GM12892 (cell line): ENCODE measurements around the gene ZNF91.

Source experiments
- POLR2A ChIP-seq: IDR thresholded peaks from 2 replicates; pipeline ENCODE4 v1.6.1; 2011; ENCODE audit warnings: low read depth, low read length, control low read depth
- POLR2AphosphoS5 ChIP-seq: IDR thresholded peaks from 2 replicates; pipeline ENCODE4 v1.6.1; 2011; ENCODE audit warnings: low read depth, low read length, control low read depth
- TAF1 ChIP-seq: IDR thresholded peaks from 2 replicates; pipeline ENCODE4 v1.6.1; 2011; ENCODE audit warnings: low read depth, mild to moderate bottlenecking, control low read depth, low read length, borderline replicate concordance

DNA sequence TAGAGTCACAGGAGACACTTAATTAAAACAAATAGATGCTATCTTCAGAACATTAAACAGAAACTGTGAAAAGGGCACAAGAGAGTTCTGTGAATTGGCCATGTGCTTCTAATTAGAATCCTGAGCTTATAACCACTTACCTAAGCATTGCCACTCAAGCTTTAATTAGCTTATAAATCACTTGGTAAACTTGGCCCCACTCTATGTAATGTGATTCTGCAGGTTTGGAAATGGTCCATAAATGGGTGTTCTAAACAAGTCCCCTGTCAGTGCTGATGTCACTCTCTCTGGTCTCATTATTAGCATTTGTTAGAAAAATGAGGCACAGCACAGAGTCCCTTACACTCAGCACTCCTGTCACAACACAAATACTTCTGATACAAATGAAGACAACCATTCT lies 18.0 kb downstream of the ZNF91 start:
- no peak for TF ChIP-seq POLR2A
- no peak for TF ChIP-seq POLR2AphosphoS5
- no peak for TF ChIP-seq TAF1
